SIG-M5 (cell line): ENCODE data around the gene ZNF496.
"Not testable (repeated sequence)": the region's sequence is repeated elsewhere in the genome, so short reads cannot be mapped to it uniquely, and the experiment has no call there.

Source experiments
- DNase-seq: peaks from one replicate; lab custom pipeline; 2025; lab: John Stamatoyannopoulos, UW

The ZNF496 gene

GRCh38 chr1:247291833-247292561 lies 39.7 kb downstream of the ZNF496 start:
- DNase-seq, result no peak

- no peak for DNase-seq
These were observed 40.5 kb downstream of the ZNF496 start for GRCh38 chr1:247291161-247291560.

GRCh38 chr1:247290576-247290975 lies 41.1 kb downstream of the ZNF496 start:
- no peak for DNase-seq

- not testable (repeated sequence) for DNase-seq
These were observed 42.3 kb downstream of the ZNF496 start for GRCh38 chr1:247289274-247289892.

- no peak for DNase-seq
These were observed 43.3 kb downstream of the ZNF496 start for GRCh38 chr1:247288341-247288740.

- DNase-seq, result no peak
These were observed 44.2 kb downstream of the ZNF496 start for GRCh38 chr1:247287460-247287859.

- no peak for DNase-seq
These were observed 45.5 kb downstream of the ZNF496 start for GRCh38 chr1:247286134-247286670.

- no peak for DNase-seq
These were observed 50.6 kb downstream of the ZNF496 start for GRCh38 chr1:247281001-247281574.

GRCh38 chr1:247277191-247277590 lies 54.5 kb downstream of the ZNF496 start:
- DNase-seq, result no peak

- DNase-seq, result no peak
These were observed 56.9 kb downstream of the ZNF496 start for GRCh38 chr1:247274605-247275256.

GRCh38 chr1:247273013-247273412 lies 58.7 kb downstream of the ZNF496 start:
- no peak for DNase-seq

- no peak for DNase-seq
These were observed 61.7 kb downstream of the ZNF496 start for GRCh38 chr1:247270003-247270402.

- no peak for DNase-seq
These were observed 62.5 kb downstream of the ZNF496 start for GRCh38 chr1:247269133-247269532.

- no peak for DNase-seq
These were observed 63.1 kb downstream of the ZNF496 start for GRCh38 chr1:247268390-247269045.

- no peak for DNase-seq
These were observed 65.6 kb downstream of the ZNF496 start for GRCh38 chr1:247266053-247266452.

- DNase-seq, result not testable (repeated sequence)
These were observed 75.9 kb downstream of the ZNF496 start, which contains the start of gene VN1R5 for GRCh38 chr1:247255772-247256171. Gene VN1R5, plus strand, starts transcription at chr1:247256072.

GRCh38 chr1:247247568-247247967 lies 84.1 kb downstream of the ZNF496 start:
- no peak for DNase-seq
